SK-N-SH (cell line): ENCODE data around the gene ABL2. TPM values are rescaled to one million over a fixed set of nuclear protein-coding genes. Genes with fewer than 3 reads are reported as not detected.
"Not testable (repeated sequence)": the region's sequence is repeated elsewhere in the genome, so short reads cannot be mapped to it uniquely, and the experiment has no call there.

Experiments
- CTCF ChIA-PET: fragments of 300-600, 350-600 bp; formaldehyde crosslinking; extraction: SDS; loops from one replicate; lab custom pipeline; 2021; lab: Yijun Ruan, JAX
- POLR2A ChIA-PET: fragments of 350-600 bp; sonication (Branson Sonifier 250); formaldehyde crosslinking; extraction: SDS; loops from one replicate; lab custom pipeline; 2020; ENCODE audit warnings: antibody characterized with exemption, inconsistent platforms; lab: Yijun Ruan, JAX
- DNase-seq: peaks from one replicate; pipeline ENCODE4 v3.0.0; 2012
- H2AFZ ChIP-seq: fragments of 200-600 bp; sonication (generic); 2 replicates; pipeline ENCODE4 v1.8.1; 2016; ENCODE audit warnings: antibody characterized with exemption, mild to moderate bottlenecking, low read depth
- H3F3A ChIP-seq: fragments of 200-600 bp; sonication (generic); replicated peaks from 2 replicates; pipeline ENCODE3; 2016; ENCODE audit warnings: antibody characterized with exemption, mild to moderate bottlenecking; ENCODE audit not compliant: insufficient read depth
- H3K27ac ChIP-seq, 2 experiments: fragments of 200-500 bp in 1 of 2; fragments of 200-600 bp in 1 of 2; sonication (Bioruptor generic) in 1 of 2; sonication (generic), shearing (Covaris generic) in 1 of 2; 2 replicates each; pipeline versions ENCODE4 v1.5.1 to v1.6.1; 2014 to 2016; ENCODE audit warnings: low read depth in 2 of 2, inconsistent platforms in 1 of 2, low read length in 1 of 2, mild to moderate bottlenecking in 1 of 2, mixed read lengths in 1 of 2
- H3K27me3 ChIP-seq: fragments of 200-600 bp; sonication (generic), shearing (Covaris generic); 2 replicates; pipeline ENCODE4 v1.6.1; 2016; ENCODE audit warnings: mixed run types; ENCODE audit not compliant: insufficient read depth
- H3K36me3 ChIP-seq, 2 experiments: fragments of 200-500 bp in 1 of 2; fragments of 200-600 bp in 1 of 2; sonication (Bioruptor generic) in 1 of 2; sonication (generic) in 1 of 2; replicated peaks in 1 of 2; 2 replicates each; pipeline versions ENCODE3 to v1.5.1; 2014 to 2016; ENCODE audit warnings: low read length in 1 of 2, mild to moderate bottlenecking in 1 of 2; ENCODE audit not compliant: insufficient read depth in 2 of 2, control insufficient read depth in 1 of 2
- H3K4me1 ChIP-seq, 2 experiments: fragments of 200-500 bp in 1 of 2; fragments of 200-600 bp in 1 of 2; sonication (Bioruptor generic) in 1 of 2; sonication (generic), shearing (Covaris generic) in 1 of 2; 2 replicates each; pipeline versions ENCODE4 v1.5.1 to v1.6.1; 2014 to 2016; ENCODE audit warnings: low read depth in 1 of 2, low read length in 1 of 2, mixed run types in 1 of 2; ENCODE audit not compliant: insufficient read depth in 2 of 2, control insufficient read depth in 1 of 2
- H3K4me2 ChIP-seq: fragments of 200-600 bp; sonication (generic), shearing (Covaris generic); 2 replicates; pipeline ENCODE4 v1.6.1; 2017; ENCODE audit warnings: mixed run types
- H3K4me3 ChIP-seq, 2 experiments: fragments of 200-500 bp in 1 of 2; fragments of 200-600 bp in 1 of 2; sonication (Bioruptor generic) in 1 of 2; sonication (generic), shearing (Covaris generic) in 1 of 2; 2 replicates each; pipeline versions ENCODE4 v1.5.1 to v1.8.1; 2014 to 2016; ENCODE audit warnings: low read depth in 2 of 2, inconsistent platforms in 1 of 2, low read length in 1 of 2, mild to moderate bottlenecking in 1 of 2, mixed read lengths in 1 of 2, moderate library complexity in 1 of 2
- H3K79me2 ChIP-seq: fragments of 200-600 bp; sonication (generic); 2 replicates; pipeline ENCODE4 v1.8.1; 2017; ENCODE audit warnings: mild to moderate bottlenecking; ENCODE audit not compliant: insufficient read depth
- H3K9ac ChIP-seq: fragments of 200-600 bp; sonication (generic); 2 replicates; pipeline ENCODE4 v1.6.1; 2017; ENCODE audit warnings: mixed run types
- H3K9me2 ChIP-seq: fragments of 200-600 bp; sonication (generic); 2 replicates; pipeline ENCODE4 v1.6.1; 2017; ENCODE audit warnings: mixed run types
- H3K9me3 ChIP-seq: fragments of 200-600 bp; sonication (generic); 2 replicates; pipeline ENCODE4 v1.6.1; 2017; ENCODE audit warnings: mixed run types, mild to moderate bottlenecking, moderate library complexity
- H4K20me1 ChIP-seq: fragments of 200-600 bp; sonication (generic); 2 replicates; pipeline ENCODE4 v1.6.1; 2017; ENCODE audit warnings: mild to moderate bottlenecking, mixed run types; ENCODE audit not compliant: insufficient read depth
- CHD2 ChIP-seq: fragments of 150-350 bp; IDR thresholded peaks from 2 replicates; pipeline ENCODE4 v1.6.1; 2018; ENCODE audit warnings: low read length; ENCODE audit not compliant: partially characterized antibody
- ELF1 ChIP-seq: IDR thresholded peaks from 2 replicates; pipeline ENCODE4 v1.4.0; 2012
- EZH2phosphoT487 ChIP-seq: fragments of 200-600 bp; sonication (generic); IDR thresholded peaks from 2 replicates; pipeline ENCODE4 v1.6.1; 2017; ENCODE audit warnings: low read depth, mixed run types, mild to moderate bottlenecking, antibody characterized with exemption, moderate library complexity, borderline replicate concordance
- FOXJ3 ChIP-seq: sonication (generic); formaldehyde crosslinking; IDR thresholded peaks from 2 replicates; pipeline ENCODE4 v1.5.1; 2020; ENCODE audit warnings: mild to moderate bottlenecking, missing genetic modification reagents
- GABPA ChIP-seq: IDR thresholded peaks from 2 replicates; pipeline ENCODE4 v1.4.0; 2012; ENCODE audit warnings: low read depth, mild to moderate bottlenecking
- MEF2A ChIP-seq: IDR thresholded peaks from 2 replicates; pipeline ENCODE4 v1.4.0; 2012; ENCODE audit warnings: low read depth, borderline replicate concordance
- MXI1 ChIP-seq: IDR thresholded peaks from 2 replicates; pipeline ENCODE4 v1.6.1; 2012; ENCODE audit warnings: mild to moderate bottlenecking, low read depth, low read length, improper control_type of control experiment
- NFIC ChIP-seq: IDR thresholded peaks from 2 replicates; pipeline ENCODE4 v1.4.0; 2012; ENCODE audit warnings: borderline replicate concordance
- RAD21 ChIP-seq: IDR thresholded peaks from 2 replicates; pipeline ENCODE4 v1.6.1; 2012; ENCODE audit warnings: mild to moderate bottlenecking, low read length
- RCOR1 ChIP-seq: fragments of 150-350 bp; IDR thresholded peaks from 2 replicates; pipeline ENCODE4 v1.6.1; 2017; ENCODE audit warnings: antibody characterized with exemption, low read length
- RFX5 ChIP-seq: IDR thresholded peaks from 2 replicates; pipeline ENCODE4 v1.6.1; 2012; ENCODE audit warnings: mild to moderate bottlenecking, improper control_type of control experiment, low read length
- TAF1 ChIP-seq: IDR thresholded peaks from 2 replicates; pipeline ENCODE4 v1.6.1; 2012; ENCODE audit warnings: low read depth, mild to moderate bottlenecking, low read length, moderate library complexity, borderline replicate concordance
- TCF12 ChIP-seq: IDR thresholded peaks from 2 replicates; pipeline ENCODE4 v1.4.0; 2012
- WGBS: methylation state at CpG from one replicate; pipeline ENCODE4 v1.1.6; 2017; ENCODE audit warnings: low lambda C conversion rate; 5-methylcytosine and 5-hydroxymethylcytosine counted together
- polyA plus RNA-seq, 3 experiments: library from polyadenylated mRNA; depleted of rRNA; stranded (reverse); fragments of >200 nt; gene quantifications; 2 replicates each; pipeline ENCODE4 v1.2.3, GENCODE V29; 2012
- TF ChIP-seq, protein P1 (sequence below): IDR thresholded peaks from 2 replicates; pipeline ENCODE4 v1.4.0; 2012; ENCODE audit warnings: low read depth
- TF ChIP-seq, protein P2 (sequence below): IDR thresholded peaks from 2 replicates; pipeline ENCODE4 v1.4.0; 2012; ENCODE audit warnings: low read depth, borderline replicate concordance
- TF ChIP-seq, protein P3 (sequence below): IDR thresholded peaks from 2 replicates; pipeline ENCODE4 v1.6.1; 2012; ENCODE audit warnings: mild to moderate bottlenecking, low read depth, low read length, moderate library complexity
- TF ChIP-seq, protein P4 (sequence below): IDR thresholded peaks from 2 replicates; pipeline ENCODE4 v1.4.0; 2012; ENCODE audit warnings: low read depth, borderline replicate concordance
- TF ChIP-seq, protein P5 (sequence below): fragments of 200-600 bp; sonication (generic); IDR thresholded peaks from 2 replicates; pipeline ENCODE4 v1.6.1; 2017; ENCODE audit warnings: antibody characterized with exemption, mild to moderate bottlenecking, moderate library complexity

The ABL2 gene
- polyA plus RNA-seq, 1 of the 3 experiments (the other 2 are of a cell fraction) = 7.5 TPM

DNA sequence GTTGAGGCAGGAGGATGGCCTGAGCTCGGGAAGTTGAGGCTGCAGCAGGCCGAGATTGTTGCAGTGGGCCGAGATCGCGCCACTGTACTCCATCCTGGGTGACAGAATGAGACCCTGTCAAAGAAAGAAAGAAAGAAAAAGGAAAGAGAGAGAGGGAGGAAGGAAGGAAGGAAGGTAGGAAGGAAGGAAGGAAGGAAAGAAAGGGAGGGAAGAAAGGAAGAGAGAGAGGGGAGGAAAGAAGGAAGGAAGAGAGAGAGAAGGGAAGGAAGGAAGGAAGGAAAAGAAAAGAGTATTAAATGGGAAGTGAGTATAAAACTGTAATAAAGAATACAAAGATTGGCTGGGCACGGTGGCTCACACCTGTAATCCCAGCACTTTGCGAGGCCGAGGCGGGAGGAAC lies 18.4 kb upstream of the ABL2 start:
- no peaks in the 10 kb centered on the region for H3K4me1 ChIP-seq
- CTCF ChIA-PET = interaction anchor here (1.4 kb wide), 1 partner anchor 122 kb away, joined by 4 read pairs; no protein-coding TSS in a partner anchor
- TF ChIP-seq EZH2phosphoT487 = no peak
- TF ChIP-seq, protein P1, sequence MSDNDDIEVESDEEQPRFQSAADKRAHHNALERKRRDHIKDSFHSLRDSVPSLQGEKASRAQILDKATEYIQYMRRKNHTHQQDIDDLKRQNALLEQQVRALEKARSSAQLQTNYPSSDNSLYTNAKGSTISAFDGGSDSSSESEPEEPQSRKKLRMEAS = no peak
- no peak for TF ChIP-seq RAD21
- TF ChIP-seq MEF2A = no peak
- TF ChIP-seq, protein P2, sequence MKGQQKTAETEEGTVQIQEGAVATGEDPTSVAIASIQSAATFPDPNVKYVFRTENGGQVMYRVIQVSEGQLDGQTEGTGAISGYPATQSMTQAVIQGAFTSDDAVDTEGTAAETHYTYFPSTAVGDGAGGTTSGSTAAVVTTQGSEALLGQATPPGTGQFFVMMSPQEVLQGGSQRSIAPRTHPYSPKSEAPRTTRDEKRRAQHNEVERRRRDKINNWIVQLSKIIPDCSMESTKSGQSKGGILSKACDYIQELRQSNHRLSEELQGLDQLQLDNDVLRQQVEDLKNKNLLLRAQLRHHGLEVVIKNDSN = no peak
- TF ChIP-seq, protein P3, sequence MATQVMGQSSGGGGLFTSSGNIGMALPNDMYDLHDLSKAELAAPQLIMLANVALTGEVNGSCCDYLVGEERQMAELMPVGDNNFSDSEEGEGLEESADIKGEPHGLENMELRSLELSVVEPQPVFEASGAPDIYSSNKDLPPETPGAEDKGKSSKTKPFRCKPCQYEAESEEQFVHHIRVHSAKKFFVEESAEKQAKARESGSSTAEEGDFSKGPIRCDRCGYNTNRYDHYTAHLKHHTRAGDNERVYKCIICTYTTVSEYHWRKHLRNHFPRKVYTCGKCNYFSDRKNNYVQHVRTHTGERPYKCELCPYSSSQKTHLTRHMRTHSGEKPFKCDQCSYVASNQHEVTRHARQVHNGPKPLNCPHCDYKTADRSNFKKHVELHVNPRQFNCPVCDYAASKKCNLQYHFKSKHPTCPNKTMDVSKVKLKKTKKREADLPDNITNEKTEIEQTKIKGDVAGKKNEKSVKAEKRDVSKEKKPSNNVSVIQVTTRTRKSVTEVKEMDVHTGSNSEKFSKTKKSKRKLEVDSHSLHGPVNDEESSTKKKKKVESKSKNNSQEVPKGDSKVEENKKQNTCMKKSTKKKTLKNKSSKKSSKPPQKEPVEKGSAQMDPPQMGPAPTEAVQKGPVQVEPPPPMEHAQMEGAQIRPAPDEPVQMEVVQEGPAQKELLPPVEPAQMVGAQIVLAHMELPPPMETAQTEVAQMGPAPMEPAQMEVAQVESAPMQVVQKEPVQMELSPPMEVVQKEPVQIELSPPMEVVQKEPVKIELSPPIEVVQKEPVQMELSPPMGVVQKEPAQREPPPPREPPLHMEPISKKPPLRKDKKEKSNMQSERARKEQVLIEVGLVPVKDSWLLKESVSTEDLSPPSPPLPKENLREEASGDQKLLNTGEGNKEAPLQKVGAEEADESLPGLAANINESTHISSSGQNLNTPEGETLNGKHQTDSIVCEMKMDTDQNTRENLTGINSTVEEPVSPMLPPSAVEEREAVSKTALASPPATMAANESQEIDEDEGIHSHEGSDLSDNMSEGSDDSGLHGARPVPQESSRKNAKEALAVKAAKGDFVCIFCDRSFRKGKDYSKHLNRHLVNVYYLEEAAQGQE = no peak
- no peak for TF ChIP-seq FOXJ3 (CRISPR knock-in tag)
- no peak for TF ChIP-seq RFX5
- TF ChIP-seq GABPA = no peak
- TF ChIP-seq, protein P4, sequence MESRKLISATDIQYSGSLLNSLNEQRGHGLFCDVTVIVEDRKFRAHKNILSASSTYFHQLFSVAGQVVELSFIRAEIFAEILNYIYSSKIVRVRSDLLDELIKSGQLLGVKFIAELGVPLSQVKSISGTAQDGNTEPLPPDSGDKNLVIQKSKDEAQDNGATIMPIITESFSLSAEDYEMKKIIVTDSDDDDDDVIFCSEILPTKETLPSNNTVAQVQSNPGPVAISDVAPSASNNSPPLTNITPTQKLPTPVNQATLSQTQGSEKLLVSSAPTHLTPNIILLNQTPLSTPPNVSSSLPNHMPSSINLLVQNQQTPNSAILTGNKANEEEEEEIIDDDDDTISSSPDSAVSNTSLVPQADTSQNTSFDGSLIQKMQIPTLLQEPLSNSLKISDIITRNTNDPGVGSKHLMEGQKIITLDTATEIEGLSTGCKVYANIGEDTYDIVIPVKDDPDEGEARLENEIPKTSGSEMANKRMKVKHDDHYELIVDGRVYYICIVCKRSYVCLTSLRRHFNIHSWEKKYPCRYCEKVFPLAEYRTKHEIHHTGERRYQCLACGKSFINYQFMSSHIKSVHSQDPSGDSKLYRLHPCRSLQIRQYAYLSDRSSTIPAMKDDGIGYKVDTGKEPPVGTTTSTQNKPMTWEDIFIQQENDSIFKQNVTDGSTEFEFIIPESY = no peak
- no peak for TF ChIP-seq ELF1
- TF ChIP-seq RCOR1 = no peak
- TF ChIP-seq, protein P5, sequence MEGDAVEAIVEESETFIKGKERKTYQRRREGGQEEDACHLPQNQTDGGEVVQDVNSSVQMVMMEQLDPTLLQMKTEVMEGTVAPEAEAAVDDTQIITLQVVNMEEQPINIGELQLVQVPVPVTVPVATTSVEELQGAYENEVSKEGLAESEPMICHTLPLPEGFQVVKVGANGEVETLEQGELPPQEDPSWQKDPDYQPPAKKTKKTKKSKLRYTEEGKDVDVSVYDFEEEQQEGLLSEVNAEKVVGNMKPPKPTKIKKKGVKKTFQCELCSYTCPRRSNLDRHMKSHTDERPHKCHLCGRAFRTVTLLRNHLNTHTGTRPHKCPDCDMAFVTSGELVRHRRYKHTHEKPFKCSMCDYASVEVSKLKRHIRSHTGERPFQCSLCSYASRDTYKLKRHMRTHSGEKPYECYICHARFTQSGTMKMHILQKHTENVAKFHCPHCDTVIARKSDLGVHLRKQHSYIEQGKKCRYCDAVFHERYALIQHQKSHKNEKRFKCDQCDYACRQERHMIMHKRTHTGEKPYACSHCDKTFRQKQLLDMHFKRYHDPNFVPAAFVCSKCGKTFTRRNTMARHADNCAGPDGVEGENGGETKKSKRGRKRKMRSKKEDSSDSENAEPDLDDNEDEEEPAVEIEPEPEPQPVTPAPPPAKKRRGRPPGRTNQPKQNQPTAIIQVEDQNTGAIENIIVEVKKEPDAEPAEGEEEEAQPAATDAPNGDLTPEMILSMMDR = no peak
- TF ChIP-seq TCF12 = no peak
- TF ChIP-seq TAF1 = no peak
- no peak for TF ChIP-seq NFIC
- TF ChIP-seq CHD2 = no peak
- TF ChIP-seq MXI1 = no peak
- TF ChIP-seq, all 33 proteins: peak for 0
- DNase-seq = no peak
- Histone ChIP-seq H3K9ac (no peak overlapping the region), H3F3A (no peaks in the 10 kb centered on the region), H3K27me3 (no peaks in the 10 kb centered on the region), H3K79me2 (no peaks in the 10 kb centered on the region), H4K20me1 (no peaks in the 10 kb centered on the region), H3K9me3 (no peaks in the 10 kb centered on the region), H2AFZ (no peak overlapping the region), H3K4me2 (no peak overlapping the region), H3K27ac (no peak overlapping the region), H3K36me3 (no peaks in the 10 kb centered on the region), H3K4me3 (no peak overlapping the region), H3K9me2 (no peaks in the 10 kb centered on the region)
- POLR2A ChIA-PET = no interaction called here
- WGBS = 84% methylated on average over 9 of the region's 9 CpGs

DNA sequence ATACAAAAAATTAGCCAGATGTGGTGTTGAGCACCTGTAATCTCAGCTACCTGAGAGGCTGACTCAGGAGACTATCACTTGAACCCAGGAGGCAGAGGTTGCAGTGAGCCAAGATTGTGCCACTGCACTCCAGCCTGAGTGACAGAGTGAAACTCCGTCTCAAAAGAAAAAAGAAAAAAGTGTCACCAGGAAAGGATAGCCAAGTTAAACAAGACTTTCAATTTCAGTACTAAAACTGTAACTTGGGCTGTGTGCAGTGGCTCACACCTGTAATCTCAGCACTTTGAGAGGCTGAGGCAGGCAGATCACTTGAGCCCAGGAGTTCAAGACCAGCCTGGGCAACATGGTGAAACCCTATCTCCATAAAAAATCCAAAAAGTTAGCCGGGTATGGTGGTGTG lies 15.9 kb upstream of the ABL2 start:
- H3K27me3 ChIP-seq, H3K9me3 ChIP-seq, H3K4me1 ChIP-seq, H3F3A ChIP-seq, H4K20me1 ChIP-seq, H3K4me3 ChIP-seq, H3K4me2 ChIP-seq, H3K9ac ChIP-seq, H3K9me2 ChIP-seq, H3K36me3 ChIP-seq, H3K27ac ChIP-seq, H2AFZ ChIP-seq, DNase-seq, H3K79me2 ChIP-seq: not testable (repeated sequence)
- CTCF ChIA-PET = interaction anchor here (0.6 kb wide), 1 partner anchor 1118 kb away, joined by 3 read pairs; no protein-coding TSS in a partner anchor
- WGBS = 62% methylated on average over 2 of the region's 2 CpGs
- POLR2A ChIA-PET = interaction anchor here (0.6 kb wide), 1 partner anchor 48 kb away, joined by 3 read pairs; the partner anchor contains the start of gene SOAT1
